Stimulated activated naive B cell treated with anti-CD40 and anti-IgM and Interleukin-4, amounts not matched to agents 10 μg/mL and 1 μg/mL and 100 μg/mL, for 72 hours (primary cell): ENCODE results near the gene CCL4.
"Not testable (repeated sequence)": the region's sequence is repeated elsewhere in the genome, so short reads cannot be mapped to it uniquely, and the experiment has no call there.

Experiments used
- ATAC-seq, 2 donors: fragments of 150-1000 bp; cut with Tn5 transposase; replicated peaks; 2 replicates each; pipeline ENCODE4 v1.10.0; 2021; ENCODE audit warnings: moderate library complexity in 1 of 2
- DNase-seq: peaks from one replicate; pipeline ENCODE4 v3.0.0; 2021
- H3K27ac Mint-ChIP-seq: one replicate; pipeline ENCODE4 v1.8.0; 2022; ENCODE audit warnings: mild to moderate bottlenecking, mixed read lengths
- H3K27me3 Mint-ChIP-seq, 2 donors: one replicate each; pipeline ENCODE4 v1.8.0; 2022; ENCODE audit warnings: mixed read lengths in 2 of 2
- H3K36me3 Mint-ChIP-seq, 2 donors: one replicate each; pipeline ENCODE4 v1.8.0; 2022; ENCODE audit warnings: mixed read lengths in 2 of 2, mild to moderate bottlenecking in 1 of 2
- H3K4me1 Mint-ChIP-seq, 2 donors: one replicate each; pipeline ENCODE4 v1.8.0; 2022; ENCODE audit warnings: mixed read lengths in 2 of 2, mild to moderate bottlenecking in 1 of 2
- H3K4me3 Mint-ChIP-seq, 2 donors: one replicate each; pipeline ENCODE4 v1.8.0; 2022; ENCODE audit warnings: mild to moderate bottlenecking in 2 of 2, mixed read lengths in 2 of 2, moderate library complexity in 1 of 2
- H3K9me3 Mint-ChIP-seq, 2 donors: one replicate each; pipeline ENCODE4 v1.8.0; 2022; ENCODE audit warnings: mixed read lengths in 2 of 2, mild to moderate bottlenecking in 1 of 2

CCL4 gene

GRCh38 chr17:36103401-36103975, at the start of gene CCL4:
Gene CCL4, plus strand, starts transcription at chr17:36103827. Its CDS starts 79 bp downstream, at chr17:36103906.
- H3K4me3 Mint-ChIP-seq, result peak within 1 kb of the TSS; percentile 84 to 94
- H3K36me3 Mint-ChIP-seq, result peaks cover 8 to 20% of the 10 kb centered on the region in 2 donors
- peaks cover 53 to 81% of the 10 kb centered on the region in 2 donors for H3K4me1 Mint-ChIP-seq
- peak within 1 kb of the TSS; percentile 96 for H3K27ac Mint-ChIP-seq
- DNase-seq, result peak; percentile 75
- ATAC-seq, result peak; percentile 89 to 94
- not testable (repeated sequence) for H3K9me3 Mint-ChIP-seq, H3K27me3 Mint-ChIP-seq

DNA sequence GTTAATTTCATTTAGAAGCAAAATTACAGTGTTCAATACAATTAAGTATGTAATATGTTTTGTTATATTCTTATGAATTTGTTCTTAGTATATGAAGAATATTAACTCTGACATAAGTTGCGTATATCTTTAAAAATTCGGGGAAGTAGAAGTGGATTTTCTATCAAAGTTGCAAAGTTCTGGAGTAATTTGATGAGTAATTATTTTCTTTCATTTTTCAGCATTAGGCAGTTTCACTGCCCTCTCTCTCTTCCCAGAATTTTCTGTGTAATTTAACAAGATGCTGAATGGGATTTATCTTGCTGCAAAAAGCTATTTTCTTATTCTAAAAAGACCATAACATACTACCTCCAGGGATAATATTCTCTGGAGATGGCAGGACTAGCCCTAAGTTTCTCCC, 48.5 kb upstream of the CCL4 start:
- Mint-ChIP-seq H3K36me3 (peaks cover 0 to 8% of the 10 kb centered on the region in 2 donors), H3K27me3 (peaks cover 7 to 10% of the 10 kb centered on the region in 2 donors), H3K4me3 (no peak overlapping the region), H3K9me3 (peaks cover 10 to 11% of the 10 kb centered on the region in 2 donors), H3K4me1 (peaks cover 0 to 2% of the 10 kb centered on the region in 2 donors), H3K27ac (no peak overlapping the region)
- no peak for ATAC-seq
- DNase-seq, result no peak

GRCh38 chr17:36055921-36056520, 47.6 kb upstream of the CCL4 start:
- Mint-ChIP-seq H3K27ac (no peak overlapping the region), H3K4me1 (peaks cover 0 to 2% of the 10 kb centered on the region in 2 donors), H3K27me3 (peaks cover 7 to 10% of the 10 kb centered on the region in 2 donors), H3K4me3 (no peak overlapping the region), H3K9me3 (peaks cover 8 to 9% of the 10 kb centered on the region in 2 donors), H3K36me3 (peaks cover 0 to 6% of the 10 kb centered on the region in 2 donors)
- DNase-seq (no peak), ATAC-seq (no peak)

DNA sequence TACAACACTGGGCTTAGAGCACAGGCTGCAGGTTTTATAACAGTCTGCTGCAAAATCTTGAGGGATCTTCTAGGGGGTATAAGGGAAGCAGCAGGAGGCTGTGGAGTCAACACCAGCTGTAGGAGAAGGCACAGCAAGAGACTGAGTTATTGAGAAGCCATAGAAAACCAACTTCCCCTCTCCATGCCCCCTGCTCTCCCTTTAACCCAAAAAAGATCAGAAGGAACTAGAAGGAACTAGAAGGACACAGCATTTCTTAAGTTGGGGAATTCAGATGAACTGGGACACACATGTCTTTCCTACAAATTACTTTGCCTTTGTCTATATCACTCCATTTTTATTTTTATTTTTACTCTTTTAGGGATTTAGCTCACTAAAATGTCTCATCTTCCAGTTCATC, 45.7 kb upstream of the CCL4 start:
- Mint-ChIP-seq H3K36me3 (no peaks in the 10 kb centered on the region), H3K27ac (no peak overlapping the region)

DNA sequence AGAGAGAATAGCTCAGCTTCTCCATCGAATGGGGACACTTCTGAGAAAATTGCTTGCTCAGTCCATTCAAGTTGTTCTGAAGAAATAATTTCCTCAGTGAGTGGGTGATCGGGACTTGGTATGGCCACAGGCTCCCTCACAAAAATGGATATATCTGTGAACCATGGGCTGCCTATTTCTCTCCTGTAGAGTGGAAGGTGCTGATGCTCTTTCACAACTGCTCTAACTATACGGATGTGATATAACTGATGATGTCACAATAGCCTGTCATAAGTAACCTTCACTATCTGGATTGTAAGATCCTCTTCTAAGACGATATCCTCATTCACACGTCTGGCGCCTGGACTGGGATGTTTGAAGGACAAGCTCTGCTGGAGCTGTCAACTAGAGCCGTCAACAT, 44.2 kb upstream of the CCL4 start:
- no peaks in the 10 kb centered on the region for H3K36me3 Mint-ChIP-seq
- H3K27me3 Mint-ChIP-seq, result peaks cover 0 to 10% of the 10 kb centered on the region in 2 donors
- peaks cover 0 to 4% of the 10 kb centered on the region in 2 donors for H3K9me3 Mint-ChIP-seq
- H3K4me3 Mint-ChIP-seq, result no peak overlapping the region
- no peak for DNase-seq
- H3K27ac Mint-ChIP-seq, result no peak overlapping the region
- H3K4me1 Mint-ChIP-seq, result peaks cover 5 to 6% of the 10 kb centered on the region in 2 donors
- ATAC-seq, result no peak

More for the DNA sequence above, 45.7 kb upstream of the CCL4 start:
- DNase-seq, result no peak
- Mint-ChIP-seq H3K27me3 (peaks cover 0 to 10% of the 10 kb centered on the region in 2 donors), H3K9me3 (no peaks in the 10 kb centered on the region), H3K4me3 (no peak overlapping the region), H3K4me1 (peaks cover 0 to 2% of the 10 kb centered on the region in 2 donors)
- no peak for ATAC-seq

- Mint-ChIP-seq H3K4me1 (peaks cover 3 to 6% of the 10 kb centered on the region in 2 donors), H3K36me3 (no peaks in the 10 kb centered on the region), H3K4me3 (no peak overlapping the region), H3K9me3 (peaks cover 0 to 4% of the 10 kb centered on the region in 2 donors), H3K27ac (no peak overlapping the region), H3K27me3 (peaks cover 0 to 10% of the 10 kb centered on the region in 2 donors)
- ATAC-seq (no peak), DNase-seq (no peak)
Observed at GRCh38 chr17:36060816-36061215, 42.8 kb upstream of the CCL4 start.

GRCh38 chr17:36063786-36064541, 39.7 kb upstream of the CCL4 start, which contains the start of gene CCL18:
Gene CCL18, plus strand, starts transcription at chr17:36064272. Its CDS starts 71 bp downstream, at chr17:36064343.
- H3K4me1 Mint-ChIP-seq, result peaks cover 3 to 6% of the 10 kb centered on the region in 2 donors
- no peak within 1 kb of the TSS for H3K27ac Mint-ChIP-seq
- peaks cover 0 to 2% of the 10 kb centered on the region in 2 donors for H3K36me3 Mint-ChIP-seq
- no peak for ATAC-seq
- no peak within 1 kb of the TSS for H3K4me3 Mint-ChIP-seq
- H3K27me3 Mint-ChIP-seq, result no peaks in the 10 kb centered on the region
- DNase-seq, result no peak
- peaks cover 0 to 4% of the 10 kb centered on the region in 2 donors for H3K9me3 Mint-ChIP-seq

DNA sequence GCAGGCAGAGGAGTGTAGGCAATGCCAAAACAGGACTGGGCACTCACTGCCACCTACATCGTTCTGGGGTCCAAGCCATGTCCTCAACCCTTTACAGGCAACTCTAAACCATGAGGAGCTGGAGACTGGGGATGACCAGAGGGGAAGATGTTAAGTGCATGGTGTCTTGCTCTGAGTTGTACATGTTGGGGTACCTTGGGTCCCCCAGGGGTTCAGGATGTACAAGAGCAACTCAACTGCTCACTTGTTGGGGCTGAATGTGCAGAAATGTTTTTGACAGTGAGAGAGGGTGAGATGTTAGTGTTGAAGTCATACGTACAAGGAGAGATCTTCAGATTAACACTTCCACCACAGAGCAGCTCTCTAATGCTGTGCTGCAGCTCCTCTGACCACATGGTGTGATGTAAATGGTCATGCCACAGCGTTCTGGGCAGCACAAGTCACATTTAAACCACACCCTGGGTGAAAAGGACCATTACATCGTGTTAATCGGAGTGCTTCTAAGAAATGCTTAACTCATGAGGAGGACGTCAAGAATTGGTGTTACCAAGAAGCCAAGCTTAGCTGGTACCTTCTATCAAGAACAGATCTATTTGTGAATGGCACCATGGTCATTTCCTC, 37.2 kb upstream of the CCL4 start:
- Mint-ChIP-seq H3K4me3 (no peak overlapping the region), H3K36me3 (peaks cover 0 to 2% of the 10 kb centered on the region in 2 donors), H3K9me3 (peaks cover 0 to 4% of the 10 kb centered on the region in 2 donors), H3K27ac (no peak overlapping the region), H3K4me1 (peaks cover 8 to 12% of the 10 kb centered on the region in 2 donors), H3K27me3 (peaks cover 4 to 6% of the 10 kb centered on the region in 2 donors)
- DNase-seq (no peak), ATAC-seq (no peak)

GRCh38 chr17:36068524-36068923, 35.1 kb upstream of the CCL4 start:
- H3K27ac Mint-ChIP-seq, result no peak overlapping the region
- DNase-seq (no peak), ATAC-seq (no peak)
- H3K27me3 Mint-ChIP-seq, result peaks cover 4 to 6% of the 10 kb centered on the region in 2 donors
- H3K9me3 Mint-ChIP-seq, result peaks cover 0 to 4% of the 10 kb centered on the region in 2 donors
- H3K4me1 Mint-ChIP-seq, result peaks cover 9 to 18% of the 10 kb centered on the region in 2 donors
- peaks cover 0 to 2% of the 10 kb centered on the region in 2 donors for H3K36me3 Mint-ChIP-seq
- no peak overlapping the region for H3K4me3 Mint-ChIP-seq

DNA sequence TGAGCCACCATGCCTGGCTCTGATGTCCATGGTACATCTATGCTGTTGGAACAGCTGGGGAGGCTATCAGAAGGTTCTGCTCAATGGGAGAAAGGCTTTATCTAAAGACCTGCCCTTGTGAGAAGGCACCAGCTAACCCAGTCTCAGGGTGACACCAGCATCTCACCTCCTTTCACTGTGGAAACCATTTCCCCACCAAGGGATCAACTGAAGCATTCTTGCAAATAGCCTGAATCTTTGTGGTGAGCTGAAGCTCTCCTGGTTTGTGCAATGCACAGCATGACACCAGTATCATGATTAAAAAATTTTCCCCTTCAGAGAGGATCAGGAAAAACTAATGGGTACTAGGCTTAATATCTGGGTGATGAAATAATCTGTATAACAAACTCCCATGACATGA, 34.5 kb upstream of the CCL4 start:
- Mint-ChIP-seq H3K36me3 (peaks cover 0 to 2% of the 10 kb centered on the region in 2 donors), H3K9me3 (peaks cover 0 to 2% of the 10 kb centered on the region in 2 donors), H3K4me1 (peaks cover 9 to 18% of the 10 kb centered on the region in 2 donors), H3K27me3 (peaks cover 4 to 6% of the 10 kb centered on the region in 2 donors), H3K4me3 (no peak overlapping the region), H3K27ac (no peak overlapping the region)
- no peak for DNase-seq
- no peak for ATAC-seq

- Mint-ChIP-seq H3K4me1 (peaks cover 10 to 18% of the 10 kb centered on the region in 2 donors), H3K9me3 (no peaks in the 10 kb centered on the region), H3K27ac (no peak overlapping the region), H3K36me3 (peaks cover 0 to 2% of the 10 kb centered on the region in 2 donors), H3K4me3 (no peak overlapping the region), H3K27me3 (peaks cover 4 to 6% of the 10 kb centered on the region in 2 donors)
- ATAC-seq (no peak), DNase-seq (no peak)
Observed at GRCh38 chr17:36070427-36070826, 33.2 kb upstream of the CCL4 start.

DNA sequence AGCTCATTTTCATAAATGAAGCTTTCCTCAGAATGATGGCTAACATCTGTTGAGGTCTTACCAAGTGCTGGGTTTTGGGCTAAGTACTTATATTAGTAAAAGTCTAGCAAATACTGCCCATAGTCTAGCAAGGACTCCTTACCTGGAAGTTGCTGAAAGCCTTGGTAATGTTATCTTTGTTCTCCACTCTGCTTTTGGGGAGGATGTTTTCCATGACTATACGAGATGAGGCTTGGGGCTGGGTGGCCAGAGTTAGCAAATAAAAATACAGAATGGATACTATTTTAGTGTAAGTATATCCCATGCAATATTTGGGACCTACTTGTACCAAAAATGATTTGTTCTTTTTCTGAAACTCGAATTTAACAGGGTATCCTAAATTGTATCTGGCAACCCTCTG, 31.9 kb upstream of the CCL4 start:
- Mint-ChIP-seq H3K4me3 (no peak overlapping the region), H3K36me3 (no peaks in the 10 kb centered on the region), H3K27ac (no peak overlapping the region), H3K27me3 (peaks cover 4 to 6% of the 10 kb centered on the region in 2 donors), H3K4me1 (peaks cover 10 to 18% of the 10 kb centered on the region in 2 donors), H3K9me3 (peaks cover 0 to 2% of the 10 kb centered on the region in 2 donors)
- ATAC-seq (no peak), DNase-seq (no peak)

- Mint-ChIP-seq H3K4me3 (peak overlapping the region in 1 of 2 donors; percentile 11), H3K27ac (no peak overlapping the region), H3K36me3 (no peaks in the 10 kb centered on the region), H3K9me3 (peaks cover 0 to 3% of the 10 kb centered on the region in 2 donors), H3K4me1 (peaks cover 10 to 18% of the 10 kb centered on the region in 2 donors), H3K27me3 (peaks cover 4 to 6% of the 10 kb centered on the region in 2 donors)
- DNase-seq, result peak; percentile 57
- ATAC-seq, result peak; percentile 83 to 85
Observed at GRCh38 chr17:36072431-36073121, 31.1 kb upstream of the CCL4 start.
